Endometrium (tissue), 2 donors: ENCODE measurements around the gene CRTC1.
"Not testable (repeated sequence)": the region's sequence is repeated elsewhere in the genome, so short reads cannot be mapped to it uniquely, and the experiment has no call there.

Source experiments
- FAIRE-seq: peaks from 2 replicates; lab custom pipeline; 2012; peaks lifted over from hg19 to GRCh38; lab: Jason Lieb, UNC
- donor health status: control.
- donor health status: control.

Gene CRTC1

DNA sequence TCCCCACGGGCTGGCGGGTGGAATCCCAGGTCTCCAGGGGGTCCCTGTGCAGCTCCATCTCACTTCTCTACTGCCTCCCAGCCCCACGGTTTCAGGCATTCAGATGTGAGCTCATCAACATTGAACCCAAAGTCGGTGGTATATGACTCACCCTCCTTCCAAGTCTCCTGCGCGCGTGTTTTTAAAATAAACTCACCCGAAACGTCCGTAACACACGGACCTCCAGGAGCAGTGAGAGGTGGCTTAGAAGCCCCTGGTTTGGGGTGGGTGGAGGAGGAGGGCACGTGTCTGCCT is 14.0 kb upstream of the CRTC1 start:
- no peak for FAIRE-seq

DNA sequence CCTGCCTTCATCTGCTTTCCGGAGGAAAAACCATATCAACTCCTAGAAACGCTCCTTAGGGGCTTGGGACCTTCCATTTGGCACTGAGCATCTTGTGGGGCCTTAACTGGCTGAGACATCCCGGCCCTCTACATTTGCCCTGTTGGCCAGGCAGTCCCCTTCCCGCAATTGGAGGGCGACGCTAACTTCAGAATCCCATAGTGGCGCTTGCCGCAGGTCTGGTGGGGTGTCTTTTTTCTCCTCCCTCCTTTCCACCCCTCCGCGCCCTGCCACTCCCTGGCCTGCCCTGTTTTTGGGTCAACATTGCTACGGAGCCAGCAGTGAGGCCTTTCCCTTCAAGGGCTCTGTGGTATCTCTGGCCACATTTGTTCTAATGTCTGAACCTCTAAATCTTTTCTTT is 13.6 kb upstream of the CRTC1 start:
- FAIRE-seq = no peak

DNA sequence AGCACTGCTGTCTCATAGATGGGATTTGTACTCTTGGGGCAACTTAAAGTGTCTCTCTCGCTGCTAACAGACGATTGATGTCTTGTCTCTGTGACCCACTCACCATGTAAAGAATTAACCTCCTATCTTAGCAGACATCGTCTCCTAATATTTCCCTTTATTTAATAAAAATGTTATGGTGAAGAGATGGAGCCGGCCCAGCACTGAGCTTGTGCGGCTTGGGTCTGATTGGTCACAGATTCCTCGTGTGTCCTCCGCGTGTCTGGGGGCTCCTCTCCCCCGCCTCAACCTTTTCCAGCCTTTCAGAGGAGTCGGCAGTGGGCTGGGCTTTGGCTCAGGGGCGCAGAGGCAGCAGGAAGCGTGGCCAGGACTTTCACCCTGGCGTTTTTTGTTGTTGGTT is 13.2 kb upstream of the CRTC1 start:
- no peak for FAIRE-seq

DNA sequence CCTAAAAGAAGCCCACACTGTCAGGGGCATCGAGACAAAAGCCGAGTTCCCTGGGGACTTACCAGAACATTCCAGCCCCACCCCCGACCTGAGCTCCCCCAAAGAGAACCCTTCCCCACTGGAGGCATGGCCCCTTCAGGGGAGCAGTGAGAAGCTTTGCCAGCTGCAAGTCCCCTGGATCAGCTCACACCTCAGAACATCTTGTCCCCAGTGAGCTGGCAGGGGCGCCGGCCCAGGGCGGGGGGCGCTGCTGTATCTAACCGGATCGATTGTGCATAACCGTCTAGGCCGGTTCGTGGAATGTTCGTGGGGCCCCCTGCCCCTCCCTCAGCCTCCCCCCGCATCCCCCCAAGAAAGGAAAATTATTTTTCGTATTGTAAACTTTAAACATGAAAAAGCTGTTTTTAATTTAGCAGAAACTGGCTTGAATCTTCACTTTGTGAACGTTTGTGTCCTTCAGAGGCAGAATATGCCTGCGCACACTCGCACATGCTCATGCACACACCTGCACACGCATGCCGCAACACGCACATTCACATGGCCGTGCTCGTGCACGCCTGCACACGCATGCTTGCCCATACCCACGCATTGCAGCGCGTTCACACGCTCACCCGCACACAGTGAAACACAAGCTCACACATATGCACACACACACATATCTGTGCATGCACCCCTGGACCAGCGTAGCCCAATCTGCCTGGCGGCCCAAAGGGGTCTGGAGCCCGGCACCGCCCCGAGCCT is 12.0 kb upstream of the CRTC1 start:
- no peak for FAIRE-seq

DNA sequence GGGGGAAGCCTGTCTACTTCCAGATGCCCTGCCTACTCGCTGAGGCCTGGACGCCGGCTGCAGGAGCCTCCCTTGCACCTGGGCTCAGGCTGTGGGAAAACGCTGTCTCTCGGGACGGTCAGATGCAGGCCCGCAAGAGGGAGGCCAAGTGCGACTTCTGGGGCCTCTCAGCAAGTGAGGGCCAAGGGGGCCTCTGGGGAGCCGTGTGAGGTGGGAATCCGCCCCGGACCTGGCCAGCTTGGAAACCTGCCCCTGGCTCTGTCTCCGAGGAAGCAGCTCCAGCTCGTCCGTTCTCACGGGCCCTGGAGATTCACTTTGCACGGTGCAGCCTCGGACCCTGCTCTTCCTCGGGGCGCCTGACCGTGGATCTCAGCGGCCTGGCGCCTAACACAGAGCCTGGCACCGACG is 11.4 kb upstream of the CRTC1 start:
- no peak for FAIRE-seq

DNA sequence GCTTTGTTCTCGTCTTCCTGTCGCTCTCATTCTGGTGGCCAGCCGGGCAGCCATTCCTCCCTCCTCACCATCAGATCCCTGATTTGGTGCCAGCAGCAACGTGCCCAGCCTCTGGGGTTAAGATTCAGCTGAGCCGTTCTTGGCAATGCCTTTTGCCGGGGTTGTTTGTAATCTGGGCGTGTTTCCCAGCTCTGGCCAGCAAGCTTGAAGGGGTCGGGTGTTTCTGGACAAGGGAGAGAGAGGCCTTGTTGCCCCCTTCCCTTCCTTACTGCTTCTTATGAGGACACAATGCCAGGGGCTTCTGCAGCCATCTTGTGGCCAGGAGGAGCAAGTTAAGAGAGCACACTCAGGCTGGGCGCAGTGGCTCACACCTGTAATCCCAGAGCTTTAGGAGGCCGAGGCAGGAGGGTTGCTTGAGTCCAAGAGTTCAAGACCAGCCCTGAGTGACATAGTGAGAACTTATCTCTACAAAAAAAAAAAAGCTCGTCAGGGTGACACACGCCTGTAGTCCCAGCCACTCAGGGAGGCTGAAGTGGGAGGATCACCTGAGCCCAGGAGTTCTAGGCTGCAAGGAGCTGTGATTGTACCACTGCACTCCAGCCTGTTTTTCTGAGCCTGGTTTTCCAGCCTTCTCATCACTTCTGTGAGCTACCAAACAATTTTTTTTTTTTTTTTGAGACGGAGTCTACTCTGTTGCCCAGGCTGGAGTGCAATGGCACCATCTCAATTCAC is 10.7 kb upstream of the CRTC1 start:
- no peak for FAIRE-seq

DNA sequence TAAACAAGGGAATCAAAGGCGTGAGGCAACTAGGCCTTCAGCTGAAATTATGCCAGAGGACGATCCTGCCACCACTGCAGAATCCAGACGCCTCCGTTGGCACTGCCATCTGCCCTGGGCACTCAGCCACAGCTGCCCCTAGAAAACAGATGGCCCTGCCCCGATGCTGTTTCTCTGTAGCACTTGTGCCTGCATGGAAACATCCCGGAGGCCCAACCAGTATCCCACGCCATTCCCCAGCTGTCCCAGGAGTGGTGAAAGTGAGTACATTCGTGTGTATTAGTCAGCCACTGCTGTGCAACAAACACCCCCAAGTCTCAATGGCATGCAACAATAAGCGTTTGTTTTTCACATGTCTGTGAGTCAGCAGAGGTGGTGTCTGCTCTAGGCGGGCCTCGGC is 8.9 kb upstream of the CRTC1 start:
- no peak for FAIRE-seq

DNA sequence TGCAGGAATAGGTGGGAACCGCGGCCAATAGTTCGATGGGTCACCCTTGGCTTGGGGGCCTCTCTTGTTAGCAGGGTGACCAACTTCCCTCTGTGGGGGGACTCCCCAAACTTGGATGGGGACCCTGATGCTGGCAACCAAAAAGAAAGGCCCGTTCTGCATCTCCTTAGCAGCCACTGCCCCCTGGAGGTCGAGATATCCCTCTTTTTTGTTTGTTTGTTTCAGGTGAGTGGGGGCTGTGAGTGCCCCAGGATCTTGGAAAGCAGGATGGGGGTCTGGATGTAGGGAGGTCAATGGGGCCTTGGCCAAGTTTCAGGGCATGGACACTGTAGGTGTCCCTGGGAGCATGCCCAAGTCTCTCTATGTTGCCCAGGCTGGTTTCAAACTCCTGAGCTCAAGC is 7.7 kb upstream of the CRTC1 start:
- FAIRE-seq = no peak

DNA sequence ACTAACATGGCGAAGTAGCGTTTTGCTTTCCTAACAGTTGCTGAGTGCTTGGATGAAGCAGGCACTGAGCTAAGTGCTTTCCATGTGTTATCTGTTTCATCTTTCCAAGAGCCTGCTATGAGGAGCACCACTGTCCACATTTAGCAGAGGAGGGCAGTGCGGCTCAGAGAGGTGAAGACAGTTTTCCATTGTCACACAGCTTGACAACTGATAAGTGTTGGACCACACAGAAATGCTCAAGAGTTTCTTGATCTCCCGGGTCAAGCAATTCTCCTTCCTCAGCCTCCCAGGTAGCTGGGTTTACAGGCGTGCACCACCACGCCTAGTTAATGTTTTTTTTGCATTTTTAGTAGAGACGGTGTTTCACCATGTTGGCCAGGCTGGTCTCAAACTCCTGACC is 6.8 kb upstream of the CRTC1 start:
- FAIRE-seq = no peak

DNA sequence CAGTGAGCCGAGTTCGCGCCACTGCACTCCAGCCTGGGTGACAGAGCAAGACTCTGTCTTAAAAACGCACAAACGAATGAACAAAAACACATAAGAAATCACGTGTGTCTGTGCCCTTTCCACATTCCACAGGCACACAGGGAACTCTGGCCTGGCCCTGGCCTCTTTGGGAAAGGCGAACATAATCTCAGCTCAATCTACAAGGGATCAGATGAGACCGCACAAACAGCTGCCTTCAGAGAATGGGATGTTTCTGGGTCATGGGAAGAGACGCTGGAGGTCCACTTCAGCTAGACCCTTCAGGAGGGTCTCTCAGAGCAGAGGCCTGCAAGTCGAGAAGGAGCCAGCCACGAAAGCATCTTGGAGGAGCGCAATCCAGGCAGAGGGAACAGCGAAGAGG is 6.3 kb upstream of the CRTC1 start:
- FAIRE-seq = no peak

DNA sequence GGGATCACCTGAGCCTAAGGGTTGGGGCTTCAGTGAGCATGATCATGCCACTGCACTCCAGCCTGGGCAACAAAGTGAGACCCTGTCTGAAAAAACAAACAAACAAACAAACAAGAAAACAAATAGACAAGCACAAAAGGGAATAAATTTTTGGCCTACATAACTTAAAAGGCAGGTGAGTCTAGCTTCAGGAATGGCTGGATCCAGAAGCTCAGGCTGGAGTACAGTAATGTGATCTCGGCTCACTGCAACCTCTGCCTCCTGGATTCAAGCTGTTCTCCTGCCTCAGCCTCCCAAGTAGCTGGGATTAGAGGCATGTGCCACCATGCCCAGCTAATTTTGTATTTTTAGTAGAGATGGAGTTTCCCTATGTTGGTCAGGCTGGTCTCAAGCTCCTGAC is 3.3 kb upstream of the CRTC1 start:
- not testable (repeated sequence) for FAIRE-seq

DNA sequence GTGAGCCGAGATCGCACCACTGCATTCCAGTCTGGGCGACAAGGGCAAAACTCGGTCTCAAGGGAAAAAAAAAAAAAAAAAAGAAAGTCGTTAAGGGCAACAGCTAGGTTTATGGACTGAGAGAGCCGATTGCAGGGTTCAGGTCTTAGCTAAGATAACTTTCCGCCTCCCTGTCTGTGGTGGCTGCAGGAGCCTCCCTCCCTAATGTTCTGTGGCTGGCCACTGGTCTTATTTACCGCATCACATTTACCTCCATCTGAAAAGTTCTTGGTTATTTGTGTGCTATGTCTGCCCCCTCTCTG is 722 bp upstream of the CRTC1 start:
- FAIRE-seq = no peak

DNA sequence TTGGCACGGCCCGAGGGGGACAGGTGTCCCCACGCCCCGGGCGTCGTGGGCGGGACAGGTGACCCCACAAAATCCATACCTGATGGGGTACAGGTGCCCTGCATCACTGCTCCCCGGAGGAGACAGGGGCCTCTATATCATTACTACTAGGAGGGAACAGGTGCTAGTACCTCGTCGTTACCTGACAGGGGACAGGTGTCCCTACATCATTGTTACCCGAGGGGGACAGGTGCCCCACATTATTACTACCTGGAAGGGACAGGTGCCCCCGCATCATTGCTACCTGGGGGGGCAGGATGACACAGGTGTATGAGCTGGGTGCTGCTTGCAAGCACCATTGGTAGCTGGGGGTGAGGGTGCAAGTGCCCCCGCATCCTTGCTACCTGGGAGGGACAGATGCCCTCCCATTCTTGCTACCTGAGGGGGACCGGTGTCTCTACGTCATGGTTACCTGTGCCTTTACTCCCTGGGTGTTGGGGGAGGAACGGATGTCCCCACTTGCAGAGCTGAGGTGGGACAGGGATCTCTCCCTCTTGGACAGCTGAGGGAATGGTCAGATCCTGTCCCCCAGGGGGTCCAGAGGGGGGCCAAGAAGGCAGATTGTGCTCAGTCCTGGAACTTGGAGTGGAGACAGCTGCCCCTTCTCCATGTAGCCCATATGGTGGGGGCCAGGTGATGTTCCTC is 620 bp downstream of the CRTC1 start:
- no peak for FAIRE-seq

DNA sequence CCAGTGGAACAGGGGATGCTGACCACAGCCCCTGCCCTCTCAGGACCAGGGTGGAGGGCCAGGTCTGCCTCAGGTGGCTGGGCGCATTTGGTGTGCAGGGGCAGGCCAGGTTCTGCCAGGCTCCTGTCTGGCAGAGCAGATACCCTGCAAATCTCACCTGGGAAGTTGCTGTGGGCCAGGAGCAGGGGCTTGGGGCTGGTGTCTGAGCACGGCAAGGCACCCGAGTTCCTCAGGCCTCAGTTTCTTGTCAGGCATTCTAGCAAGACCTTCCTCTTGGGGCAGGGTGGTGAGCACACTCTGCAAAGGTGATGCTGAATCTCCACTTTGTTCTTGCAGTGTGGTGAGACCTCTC is 1.1 kb downstream of the CRTC1 start:
- no peak for FAIRE-seq

DNA sequence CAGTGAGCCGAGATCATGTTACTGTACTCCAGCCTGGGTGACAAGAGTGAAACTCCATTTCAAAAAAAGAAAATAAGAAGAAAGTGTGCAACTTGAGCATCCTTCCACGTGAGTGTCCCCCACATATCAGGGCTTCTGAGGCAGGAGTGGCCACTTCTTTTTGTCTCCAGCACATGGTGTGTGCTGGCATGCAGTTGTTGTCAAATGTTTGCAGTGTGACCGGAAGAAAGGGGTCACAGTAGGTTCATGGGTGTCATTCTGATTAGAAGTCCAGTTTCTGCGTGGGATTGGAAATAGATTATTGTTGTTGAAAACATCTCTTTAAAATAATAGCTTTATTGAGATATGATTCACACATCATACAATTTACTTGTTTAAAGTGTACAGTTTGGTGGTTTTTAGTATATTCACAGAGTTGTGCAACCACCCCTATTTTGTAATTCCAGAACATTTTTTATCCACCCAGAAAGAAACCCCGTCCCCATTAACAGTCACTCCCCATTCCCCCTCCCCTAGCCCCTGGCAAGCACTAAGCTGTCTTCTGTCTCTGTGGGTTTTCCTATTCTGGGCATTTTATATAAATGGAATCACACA is 2.2 kb downstream of the CRTC1 start:
- FAIRE-seq = no peak

DNA sequence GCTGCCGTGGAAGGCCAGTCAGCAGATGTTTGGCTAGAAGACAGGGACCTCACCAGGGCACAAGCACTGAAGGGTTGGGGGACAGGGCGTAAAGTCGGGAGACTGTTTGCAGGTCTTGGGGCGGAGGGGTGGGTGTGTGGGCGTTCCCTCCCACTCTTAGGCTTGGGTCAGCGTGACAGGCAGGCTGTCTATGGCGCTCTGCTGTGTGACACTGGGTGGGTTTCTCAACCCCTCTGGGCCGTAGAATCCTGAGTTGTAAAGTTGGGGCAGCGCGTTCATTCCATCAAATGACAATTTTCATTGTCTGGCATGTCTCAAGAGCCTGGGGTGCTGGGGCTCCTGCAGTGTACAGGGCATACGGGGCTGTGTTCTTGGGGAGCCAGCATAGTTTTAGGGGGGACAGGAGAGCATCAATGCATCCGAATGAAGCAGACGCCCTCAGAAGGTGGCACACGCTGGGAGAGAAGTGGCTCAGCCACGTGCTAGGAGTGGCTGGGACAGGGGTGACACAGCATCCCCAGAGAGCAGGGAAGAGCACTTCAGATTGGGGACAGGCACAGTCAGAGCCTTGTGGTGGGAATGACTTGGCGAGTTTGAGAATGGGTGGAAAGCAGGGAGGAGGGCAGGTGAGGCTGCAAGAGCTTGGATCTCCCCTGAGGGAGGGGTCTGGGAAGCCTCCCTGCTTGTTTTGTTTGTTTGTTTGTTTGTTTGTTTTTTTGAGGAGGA is 4.4 kb downstream of the CRTC1 start:
- no peak for FAIRE-seq

DNA sequence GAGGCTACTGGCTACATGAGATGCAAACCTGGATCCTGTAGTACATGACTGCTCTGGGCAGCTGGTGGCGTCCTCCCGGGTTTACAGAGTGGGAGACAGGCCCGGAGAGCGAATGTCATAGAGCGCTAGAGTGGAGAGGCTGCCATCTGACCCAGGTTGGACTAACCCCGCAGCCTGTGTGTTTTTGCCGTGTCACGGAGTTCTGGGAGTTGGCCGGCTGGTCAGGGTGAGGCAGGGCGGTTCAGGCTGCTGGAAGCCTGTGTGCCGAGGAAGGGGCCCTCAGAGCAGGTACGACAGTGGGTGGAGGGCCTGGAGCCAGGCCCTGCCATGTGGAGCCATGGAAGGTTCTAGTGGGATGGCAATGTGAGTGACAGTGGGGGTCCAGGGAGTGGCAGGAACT is 12.5 kb downstream of the CRTC1 start:
- no peak for FAIRE-seq

DNA sequence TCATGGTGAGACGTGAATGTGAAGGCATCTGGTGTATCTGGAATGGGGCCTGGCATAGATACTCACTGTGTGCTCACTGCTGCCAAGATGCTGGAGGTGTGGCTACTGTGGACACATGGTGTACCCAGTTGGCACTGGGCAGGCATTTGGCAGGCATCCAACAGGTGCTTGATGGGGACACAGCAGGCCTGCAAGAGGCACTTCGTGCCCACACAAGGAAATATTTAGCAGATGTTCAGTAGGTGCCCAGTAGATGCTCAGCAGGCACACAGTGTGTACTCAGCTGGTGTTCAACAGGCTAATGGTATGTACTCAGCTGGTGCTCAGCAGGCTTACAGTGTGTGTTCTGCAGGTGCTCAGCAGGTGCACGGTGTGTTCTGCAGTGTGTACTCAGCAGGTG is 14.2 kb downstream of the CRTC1 start:
- no peak for FAIRE-seq

DNA sequence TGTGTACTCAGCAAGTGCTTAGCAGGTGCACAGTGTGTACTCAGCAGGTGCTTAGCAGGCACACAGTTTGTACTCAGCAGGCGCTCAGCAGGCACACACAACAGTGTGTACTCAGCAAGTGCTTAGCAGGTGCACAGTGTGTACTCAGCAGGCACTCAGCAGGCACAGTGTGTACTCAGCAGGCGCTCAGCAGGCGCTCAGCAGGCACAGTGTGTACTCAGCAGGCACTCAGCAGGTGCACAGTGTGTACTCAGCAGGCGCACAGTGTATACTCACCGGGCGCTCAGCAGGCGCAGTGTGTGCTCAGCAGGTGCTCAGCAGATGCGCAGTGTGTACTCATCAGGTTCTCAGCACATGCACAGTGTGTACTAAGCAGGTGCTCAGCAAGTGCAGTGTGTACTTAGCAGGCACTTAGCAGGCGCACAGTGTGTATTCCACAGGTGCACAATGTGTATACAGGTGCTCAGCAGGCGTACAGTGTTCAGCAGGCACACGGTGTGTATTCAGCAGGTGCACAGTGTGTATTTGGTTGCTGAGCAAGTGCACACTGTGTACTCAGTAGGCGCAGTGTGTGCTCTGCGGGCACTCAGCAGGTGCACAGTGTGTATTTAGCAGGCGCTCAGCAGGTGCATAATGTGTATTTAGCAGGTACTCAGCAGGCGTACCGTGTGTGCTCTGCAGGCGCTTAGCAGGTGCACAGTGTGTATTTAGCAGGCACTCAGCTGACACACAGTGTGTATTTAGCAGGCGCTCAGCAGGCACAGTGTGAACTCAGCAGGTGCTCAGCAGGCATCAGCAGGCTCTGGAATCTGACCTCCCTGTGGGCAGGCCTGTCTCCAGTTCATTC is 15.1 kb downstream of the CRTC1 start:
- FAIRE-seq = no peak

DNA sequence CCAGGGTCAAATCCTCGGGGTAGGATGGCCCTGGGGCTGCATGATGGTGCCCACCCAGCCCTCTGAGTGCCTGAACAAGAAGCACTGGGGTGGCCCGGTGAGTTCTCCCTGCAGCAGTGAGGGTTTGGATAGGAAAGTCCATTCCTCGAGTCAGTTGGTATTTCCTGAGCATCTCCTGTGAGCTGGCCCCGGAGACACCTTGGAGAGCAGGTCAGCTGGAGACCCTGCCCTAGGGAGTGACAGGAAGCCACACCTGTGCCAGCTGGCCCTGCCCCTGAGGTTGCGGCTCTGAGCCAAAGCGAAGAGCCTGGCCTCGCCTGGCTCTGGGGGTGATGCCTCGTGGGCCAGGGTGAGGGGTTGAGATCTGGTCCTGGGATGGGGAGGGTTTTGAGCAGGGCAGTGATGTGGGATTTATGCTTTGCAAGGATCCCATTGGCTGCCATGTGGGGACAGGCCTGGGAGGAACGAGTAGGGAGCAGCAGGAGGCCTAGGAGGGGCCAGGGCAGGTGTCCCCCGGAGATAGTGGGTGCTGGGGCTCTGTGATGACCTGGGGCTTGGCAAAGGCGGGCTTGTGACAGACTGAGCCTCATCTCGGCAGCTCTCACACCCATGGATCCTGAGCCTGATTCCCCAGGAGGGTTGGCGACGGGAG is 16.0 kb downstream of the CRTC1 start:
- no peak for FAIRE-seq

DNA sequence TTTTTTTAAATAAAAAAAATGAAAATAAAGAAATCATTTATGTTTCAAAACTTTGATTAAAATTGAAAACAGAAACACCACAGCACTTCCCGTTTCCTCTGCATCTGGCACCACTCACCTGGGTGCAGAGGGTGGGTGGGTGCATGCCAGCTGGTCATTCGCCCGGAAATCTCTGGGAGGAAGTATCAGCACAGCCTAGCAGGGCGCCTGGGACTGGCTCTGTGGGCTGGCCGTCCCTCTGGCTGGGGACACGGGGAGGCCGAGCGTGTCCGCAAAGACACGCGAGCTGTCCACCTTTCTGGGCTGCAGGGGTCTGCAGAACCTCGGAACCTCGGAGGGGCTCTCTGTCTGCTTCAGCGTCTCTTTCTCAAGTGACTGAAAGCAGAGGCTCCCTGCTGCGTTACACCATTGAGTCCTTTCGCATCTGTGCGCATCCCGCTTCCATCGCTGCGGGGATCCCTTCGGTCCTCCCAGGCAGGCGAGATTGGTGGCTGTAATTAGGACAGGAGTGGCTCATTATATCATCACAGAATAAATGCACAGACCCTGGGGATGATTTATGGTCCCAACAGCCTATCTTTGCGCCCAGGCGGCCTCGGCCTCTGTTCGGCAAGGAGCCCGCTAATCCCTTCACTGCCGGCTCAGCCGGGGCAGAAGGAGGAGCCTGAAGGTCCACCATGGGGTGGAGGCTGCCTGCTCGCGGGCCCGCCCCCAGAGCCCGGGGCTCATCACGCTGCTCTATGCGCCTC is 17.2 kb downstream of the CRTC1 start:
- FAIRE-seq = no peak
